GM19463 (cell line): ENCODE data around the gene EIF2AK3.

Source experiments
- ATAC-seq: cut with Tn5 transposase; IDR thresholded peaks from one replicate; pipeline ENCODE4 v1.9.1; 2021; ENCODE audit warnings: mild to moderate bottlenecking, moderate library complexity; ENCODE audit not compliant: unreplicated experiment

Gene EIF2AK3

GRCh38 chr2:88545118-88545517, 82.1 kb downstream of the EIF2AK3 start:
- ATAC-seq = peak; percentile 53

GRCh38 chr2:88543541-88544057, 83.7 kb downstream of the EIF2AK3 start:
- ATAC-seq = no peak

- no peak for ATAC-seq
Measured at GRCh38 chr2:88542668-88543067, 84.6 kb downstream of the EIF2AK3 start.

- no peak for ATAC-seq
Measured at GRCh38 chr2:88540346-88540745, 86.9 kb downstream of the EIF2AK3 start.

- ATAC-seq = no peak
Measured at GRCh38 chr2:88538362-88538917, 88.8 kb downstream of the EIF2AK3 start.

GRCh38 chr2:88537640-88538039, 89.6 kb downstream of the EIF2AK3 start:
- no peak for ATAC-seq

GRCh38 chr2:88530081-88530480, 97.2 kb downstream of the EIF2AK3 start:
- ATAC-seq = no peak

GRCh38 chr2:88521445-88522073, 105.7 kb downstream of the EIF2AK3 start:
- no peak for ATAC-seq

- ATAC-seq = no peak
Measured at GRCh38 chr2:88517759-88518201, 109.5 kb downstream of the EIF2AK3 start.
